SJSA1 (cell line): Measurements from ENCODE around the gene ZNF182. TPM values are rescaled to one million over a fixed set of nuclear protein-coding genes. Genes with fewer than 3 reads are reported as not detected.

Experiments used
- total RNA-seq: library from RNA; depleted of rRNA; stranded (reverse); fragments of >200 nt; shearing (Covaris generic); gene quantifications from 2 replicates; pipeline ENCODE4 v1.2.3, GENCODE V29; 2014; rRNA removed

The ZNF182 gene
- total RNA-seq, 1 experiment from 2014 or later, result 3.9 TPM

Other genes with a start within 250 kb of the ZNF182 start
- 6.4 and 18.3 TPM in 2 replicates for gene ZNF81, start 167.1 kb downstream of the ZNF182 start, total RNA-seq
- gene SPACA5, start 3.0 kb upstream of the ZNF182 start, total RNA-seq, result not detected in 2 replicates
- gene ZNF630, start 67.7 kb upstream of the ZNF182 start, total RNA-seq, result 0.47 and 0.58 TPM in 2 replicates
- not detected in 2 replicates for gene SPACA5B, start 126.6 kb upstream of the ZNF182 start, total RNA-seq
- not detected in 2 replicates for gene SSX5, start 192.8 kb upstream of the ZNF182 start, total RNA-seq